GM12864 (cell line): ENCODE measurements around the gene PIN1.
"Not testable (repeated sequence)": the region's sequence is repeated elsewhere in the genome, so short reads cannot be mapped to it uniquely, and the experiment has no call there.

Experiments used
- DNase-seq: peaks from one replicate; pipeline ENCODE4 v3.0.0-alpha.2; 2011; ENCODE audit warnings: low read depth
- H3K4me3 ChIP-seq: 2 replicates; pipeline ENCODE4 v1.5.1; 2011; ENCODE audit warnings: mild to moderate bottlenecking, low read depth, low read length, control low read depth
- TF ChIP-seq, protein P1 (sequence below): IDR thresholded peaks from 2 replicates; pipeline ENCODE4 v1.5.1; 2011; ENCODE audit warnings: low read depth, mild to moderate bottlenecking, moderate library complexity, low read length, control low read depth, inconsistent platforms; ENCODE audit errors: missing control alignments

Gene PIN1

DNA sequence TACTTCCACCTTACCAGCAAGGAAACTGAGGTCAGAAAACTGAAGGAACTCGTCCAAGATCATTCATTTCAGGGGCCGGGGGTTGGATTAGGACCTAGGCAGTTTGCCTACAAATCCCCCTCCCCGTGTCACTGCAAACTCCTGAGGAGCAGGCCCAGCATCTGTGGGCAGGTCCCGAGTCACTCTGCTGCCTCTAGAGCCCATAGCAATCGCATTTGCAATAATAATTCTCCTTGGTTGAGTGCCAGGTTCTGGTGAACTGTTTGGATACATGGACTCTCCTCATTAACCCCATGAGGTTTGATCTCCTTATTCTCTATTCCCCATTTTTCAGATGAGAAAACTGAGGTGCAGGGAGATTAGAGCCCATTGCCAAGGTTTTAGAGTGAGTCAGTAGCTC, 903 bp downstream of the PIN1 start:
- TF ChIP-seq, protein P1, sequence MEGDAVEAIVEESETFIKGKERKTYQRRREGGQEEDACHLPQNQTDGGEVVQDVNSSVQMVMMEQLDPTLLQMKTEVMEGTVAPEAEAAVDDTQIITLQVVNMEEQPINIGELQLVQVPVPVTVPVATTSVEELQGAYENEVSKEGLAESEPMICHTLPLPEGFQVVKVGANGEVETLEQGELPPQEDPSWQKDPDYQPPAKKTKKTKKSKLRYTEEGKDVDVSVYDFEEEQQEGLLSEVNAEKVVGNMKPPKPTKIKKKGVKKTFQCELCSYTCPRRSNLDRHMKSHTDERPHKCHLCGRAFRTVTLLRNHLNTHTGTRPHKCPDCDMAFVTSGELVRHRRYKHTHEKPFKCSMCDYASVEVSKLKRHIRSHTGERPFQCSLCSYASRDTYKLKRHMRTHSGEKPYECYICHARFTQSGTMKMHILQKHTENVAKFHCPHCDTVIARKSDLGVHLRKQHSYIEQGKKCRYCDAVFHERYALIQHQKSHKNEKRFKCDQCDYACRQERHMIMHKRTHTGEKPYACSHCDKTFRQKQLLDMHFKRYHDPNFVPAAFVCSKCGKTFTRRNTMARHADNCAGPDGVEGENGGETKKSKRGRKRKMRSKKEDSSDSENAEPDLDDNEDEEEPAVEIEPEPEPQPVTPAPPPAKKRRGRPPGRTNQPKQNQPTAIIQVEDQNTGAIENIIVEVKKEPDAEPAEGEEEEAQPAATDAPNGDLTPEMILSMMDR, result no peak
- peak overlapping the region; percentile 97 for H3K4me3 ChIP-seq
- no peak for DNase-seq

DNA sequence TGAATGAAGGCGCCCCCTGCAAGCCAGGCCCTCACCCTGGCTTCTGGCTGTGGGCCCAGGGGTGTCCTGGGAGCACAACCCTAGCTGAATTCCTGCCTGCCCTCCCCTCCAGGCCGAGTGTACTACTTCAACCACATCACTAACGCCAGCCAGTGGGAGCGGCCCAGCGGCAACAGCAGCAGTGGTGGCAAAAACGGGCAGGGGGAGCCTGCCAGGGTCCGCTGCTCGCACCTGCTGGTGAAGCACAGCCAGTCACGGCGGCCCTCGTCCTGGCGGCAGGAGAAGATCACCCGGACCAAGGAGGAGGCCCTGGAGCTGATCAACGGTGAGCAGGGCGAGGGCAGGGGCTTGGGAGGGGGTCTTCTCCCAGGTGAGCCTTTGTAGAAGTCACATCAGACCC, 3.2 kb downstream of the PIN1 start:
- TF ChIP-seq, protein P1, result no peak
- no peak for DNase-seq
- H3K4me3 ChIP-seq, result no peak overlapping the region

DNA sequence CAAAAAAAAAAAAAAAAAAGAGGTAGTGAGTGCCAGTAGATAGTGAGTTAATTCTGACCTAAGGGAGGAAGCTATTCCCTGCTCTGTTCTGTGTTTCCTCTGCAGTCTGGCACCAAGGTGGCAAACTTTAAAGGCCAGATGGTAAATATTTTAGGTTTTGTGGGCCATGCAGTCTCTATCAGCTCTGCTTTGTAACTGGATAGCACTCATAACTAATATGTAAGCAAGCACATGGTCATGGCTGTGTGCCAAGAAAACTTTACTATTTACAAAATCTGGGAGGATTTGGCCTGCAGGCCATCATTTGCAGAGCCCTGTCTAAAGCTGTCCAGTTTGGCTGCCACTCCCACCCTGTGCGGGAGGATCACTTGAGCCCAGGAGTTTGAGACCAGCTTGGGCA, 4.3 kb downstream of the PIN1 start:
- TF ChIP-seq, protein P1, result no peak
- no peak overlapping the region for H3K4me3 ChIP-seq
- no peak for DNase-seq

DNA sequence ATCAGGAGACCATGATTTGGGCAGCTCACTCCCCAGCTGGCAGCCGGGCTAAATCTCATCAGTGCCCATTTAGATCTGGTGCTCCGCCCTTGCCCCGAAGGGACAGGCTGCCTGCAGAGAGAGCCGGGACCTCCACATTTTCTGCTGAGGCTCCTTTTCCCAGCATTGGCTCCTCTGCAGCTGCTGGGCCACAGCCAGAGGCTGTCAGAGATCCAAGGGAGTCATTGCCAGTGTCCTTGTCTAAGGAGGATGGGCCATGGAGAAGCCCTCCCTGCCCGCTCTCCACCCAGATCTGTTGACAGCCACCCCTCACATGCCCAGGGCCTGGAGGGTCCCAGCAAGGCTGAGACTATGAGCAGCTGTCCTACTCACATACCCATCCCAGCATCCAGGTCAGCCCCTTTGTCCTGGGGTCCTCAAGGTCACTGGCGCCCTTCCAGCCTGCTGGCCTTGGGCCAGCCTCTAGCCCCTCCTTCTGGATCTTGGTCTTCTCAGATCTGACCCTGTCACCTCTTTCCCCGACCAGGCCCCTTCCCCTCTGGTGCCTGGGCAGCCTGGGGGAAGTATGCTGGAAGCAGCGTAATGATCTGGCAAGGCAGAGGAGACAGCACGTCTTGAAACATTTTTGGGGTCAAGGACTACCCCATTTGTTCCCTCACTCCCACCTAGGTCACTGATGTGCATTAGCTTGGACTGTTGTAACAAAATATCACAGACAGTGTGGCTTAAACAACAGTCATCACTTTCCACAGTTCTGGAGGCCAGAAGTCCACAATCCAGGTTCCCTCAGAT, 7.9 kb downstream of the PIN1 start:
- H3K4me3 ChIP-seq, result no peak overlapping the region
- no peak for DNase-seq
- TF ChIP-seq, protein P1, result no peak

DNA sequence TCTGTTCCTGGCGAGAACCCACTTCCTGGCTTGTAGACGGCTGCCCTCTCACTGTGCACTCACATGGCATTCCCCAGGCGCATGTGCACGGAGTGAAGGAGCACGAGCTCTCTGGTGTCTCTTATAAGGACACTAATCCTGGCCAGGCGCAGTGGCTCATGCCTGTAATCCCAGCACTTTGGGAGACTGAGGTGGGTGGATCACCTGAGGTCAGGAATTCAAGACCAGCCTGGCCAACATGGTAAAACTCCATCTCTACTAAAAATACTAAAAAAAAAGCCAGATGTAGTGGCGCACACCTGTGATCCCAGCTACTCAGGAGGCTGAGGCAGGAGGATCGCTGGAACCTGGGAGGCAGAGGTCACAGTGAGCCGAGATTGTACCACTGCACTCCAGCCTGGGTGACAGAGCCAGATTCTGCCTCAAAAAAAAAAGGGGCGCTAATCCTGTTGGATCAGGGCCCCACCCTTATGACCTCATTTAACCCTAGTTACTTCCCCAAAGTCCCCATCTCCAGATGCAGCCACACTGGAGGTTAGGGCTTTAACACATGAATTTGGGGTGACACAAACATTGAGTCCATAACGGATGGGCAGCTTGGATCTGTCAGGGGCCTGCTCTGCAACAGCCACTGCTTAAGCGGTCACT, 8.6 kb downstream of the PIN1 start:
- DNase-seq, H3K4me3 ChIP-seq: not testable (repeated sequence)

DNA sequence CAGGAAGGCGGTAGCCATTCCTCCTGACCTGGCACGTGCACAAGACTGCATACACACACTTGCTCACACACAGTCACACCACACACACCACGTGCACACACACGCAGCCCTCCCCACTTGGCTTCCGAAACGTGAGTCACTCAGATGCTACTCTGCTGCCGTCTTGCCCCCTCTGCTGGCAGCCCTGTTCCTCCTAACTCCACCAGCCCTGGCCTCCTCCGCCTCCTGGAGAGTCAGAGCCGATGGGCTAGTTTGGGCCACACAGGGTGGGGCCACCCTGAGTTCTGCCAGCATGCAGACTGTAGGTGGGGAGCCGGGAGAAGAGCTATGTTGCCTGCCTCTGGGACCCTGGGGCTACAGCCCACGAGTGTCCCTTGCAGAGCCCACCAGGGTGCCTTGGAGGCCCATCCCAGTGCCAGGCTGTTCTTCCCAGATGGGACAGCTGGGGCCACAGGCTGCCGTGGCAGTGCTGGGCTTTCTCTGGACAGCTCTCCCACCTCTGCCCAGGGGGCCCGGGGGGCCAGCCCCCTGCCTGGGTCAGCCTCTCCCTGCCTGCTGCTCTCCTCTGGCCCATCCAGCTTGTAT, 12.1 kb downstream of the PIN1 start:
- no peak overlapping the region for H3K4me3 ChIP-seq
- no peak for DNase-seq
- TF ChIP-seq, protein P1, result peak; percentile 34

DNA sequence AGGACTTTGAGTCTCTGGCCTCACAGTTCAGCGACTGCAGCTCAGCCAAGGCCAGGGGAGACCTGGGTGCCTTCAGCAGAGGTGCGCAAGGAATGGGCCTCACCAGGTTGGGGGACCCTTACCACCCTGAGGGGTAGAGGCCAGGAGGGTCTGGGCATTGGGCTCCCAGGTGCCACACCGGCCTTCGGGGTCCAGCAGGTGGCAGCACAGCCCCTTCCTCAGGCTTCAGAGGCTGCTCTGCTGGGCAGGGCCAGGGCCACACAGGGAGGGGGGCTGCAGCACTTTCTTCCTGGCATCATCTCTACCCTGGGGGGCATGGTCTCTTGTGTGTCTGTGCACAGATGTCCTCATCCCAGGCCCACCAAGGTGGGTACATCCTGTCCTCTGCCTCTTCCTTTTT, 12.9 kb downstream of the PIN1 start:
- no peak overlapping the region for H3K4me3 ChIP-seq
- no peak for DNase-seq
- TF ChIP-seq, protein P1, result peak; percentile 37
